Measurements from ENCODE around the gene FXYD7. TPM values are rescaled to one million over a fixed set of nuclear protein-coding genes. Genes with fewer than 3 reads are reported as not detected.

Gene FXYD7
- total and polyA plus RNA-seq, 2 of the 13 experiments (the other 11 are each of a cell fraction or from before 2014, with no cell fraction given), result 0.55 TPM; not detected in 1

DNA sequence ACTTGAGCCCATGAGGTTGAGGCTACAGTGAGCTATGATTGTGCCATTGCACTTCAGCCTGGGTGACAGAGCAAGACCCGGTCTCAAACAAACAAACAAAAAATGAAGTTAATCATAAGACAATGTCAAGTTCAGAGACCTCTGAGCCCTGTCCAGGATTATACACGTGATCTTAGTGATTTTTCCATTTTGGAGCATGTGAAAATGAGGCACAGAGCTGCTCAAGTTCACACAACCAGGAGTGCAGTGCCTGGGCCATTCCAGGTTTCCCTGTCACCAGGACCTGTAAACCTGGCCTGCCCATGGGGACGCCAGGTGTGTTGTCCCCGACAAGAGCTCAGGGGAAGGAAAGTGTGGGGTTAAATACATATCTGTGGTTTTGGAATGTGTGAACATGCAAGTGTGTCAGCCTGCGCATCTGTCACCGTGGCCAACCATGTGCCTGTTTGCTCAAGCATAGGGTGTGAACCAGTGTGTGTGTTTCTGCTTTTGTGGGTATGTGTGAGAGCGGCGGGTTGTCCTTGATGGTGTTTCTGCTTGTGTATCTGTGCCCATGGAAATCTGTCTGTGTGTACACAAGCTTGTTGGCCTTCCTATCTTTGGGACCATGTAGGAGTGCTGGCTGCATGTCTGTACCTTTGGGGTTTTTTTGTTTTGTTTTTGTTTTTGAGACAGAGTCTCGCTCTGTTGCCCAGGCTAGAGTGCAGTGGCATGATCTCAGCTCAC is 5.9 kb upstream of the FXYD7 start:
- in situ Hi-C loops (cut with HindIII; ENCODE audit: extremely low pct_ligation_motif_present, low pct_unique_long_range_greater_than_20kb), result loop anchor here (5.0 kb wide), 1 partner anchor 70 kb away; no protein-coding TSS in a partner anchor
- POLR2A ChIA-PET, result interaction anchor here (0.8 to 1.5 kb wide), 2 partner anchors 70 to 141 kb away, joined by 3 to 4 read pairs; no protein-coding TSS in a partner anchor
- WGBS (ENCODE audit: low lambda C conversion rate), result 10% methylated on average over 9 of the region's 9 CpGs
- Histone ChIP-seq H3K9me3 (ENCODE audit: low read length) (no peaks in the 10 kb centered on the region), H3K27me3 (ENCODE audit: control insufficient read depth in 1 of 2, insufficient read depth in 2 of 2, low read length in 2 of 2) (no peaks in the 10 kb centered on the region; a peak in 1 of 5 replicates), H3K9ac (ENCODE audit: insufficient read depth, low read depth, low read length) (peak overlapping the region; percentile 35), H3K4me2 (ENCODE audit: low read depth, low read length) (peak overlapping the region; percentile 100), H2AFZ (ENCODE audit: low read length) (no peak overlapping the region), H3K36me3 (replicated peaks in 1 of 2; ENCODE audit: control insufficient read depth in 1 of 2, insufficient read depth in 2 of 2, low read length in 2 of 2) (no peaks in the 10 kb centered on the region), H3K4me3 (replicated peaks in 1 of 3; ENCODE audit: insufficient read depth in 1 of 3, low read depth in 2 of 3, low read length in 3 of 3) (peak overlapping the region in 1 of 3 experiments; percentile 24; a peak in 2 of 6 replicates), H3K4me1 (ENCODE audit: insufficient read depth, low read length) (peaks cover 77% of the 10 kb centered on the region), H4K20me1 (ENCODE audit: insufficient read depth, low read length) (no peaks in the 10 kb centered on the region), H3K79me2 (ENCODE audit: insufficient read depth, low read length) (no peaks in the 10 kb centered on the region), H3K27ac (ENCODE audit: extremely low read length, insufficient read depth, low read length) (peak overlapping the region; percentile 59)
- DNase-seq (ENCODE audit: low spot score) (peak; percentile 68), FAIRE-seq (peak; percentile 56), ATAC-seq (peak; percentile 29)
- CTCF ChIA-PET (ENCODE audit: low intra/inter-chr PET ratio, low total read pairs), result no interaction called here
- no TSS peak for BruUV-seq (replicated peaks)
- intact Hi-C loops (cut with micrococcal nuclease; ENCODE audit: unreplicated experiment), result no loop called here
- TF ChIP-seq RBM39 (IDR thresholded peaks at IDR 0.05; ENCODE audit: low read depth, low read length, poor library complexity, severe bottlenecking), result no peak
- no peak for TF ChIP-seq ZNF207 (IDR thresholded peaks at IDR 0.05; ENCODE audit: borderline replicate concordance)
- no peak for TF ChIP-seq XBP1 (CRISPR knock-in tag; IDR thresholded peaks at IDR 0.05)
- TF ChIP-seq, protein P1, sequence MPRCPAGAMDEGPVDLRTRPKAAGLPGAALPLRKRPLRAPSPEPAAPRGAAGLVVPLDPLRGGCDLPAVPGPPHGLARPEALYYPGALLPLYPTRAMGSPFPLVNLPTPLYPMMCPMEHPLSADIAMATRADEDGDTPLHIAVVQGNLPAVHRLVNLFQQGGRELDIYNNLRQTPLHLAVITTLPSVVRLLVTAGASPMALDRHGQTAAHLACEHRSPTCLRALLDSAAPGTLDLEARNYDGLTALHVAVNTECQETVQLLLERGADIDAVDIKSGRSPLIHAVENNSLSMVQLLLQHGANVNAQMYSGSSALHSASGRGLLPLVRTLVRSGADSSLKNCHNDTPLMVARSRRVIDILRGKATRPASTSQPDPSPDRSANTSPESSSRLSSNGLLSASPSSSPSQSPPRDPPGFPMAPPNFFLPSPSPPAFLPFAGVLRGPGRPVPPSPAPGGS (CRISPR knock-in tag; IDR thresholded peaks at IDR 0.05), result no peak
- TF ChIP-seq KAT8 (CRISPR knock-in tag; IDR thresholded peaks at IDR 0.05), result no peak
- no peak for TF ChIP-seq JUNB (CRISPR knock-in tag; IDR thresholded peaks at IDR 0.05; ENCODE audit: borderline replicate concordance)
- no peak for TF ChIP-seq ZNF816 (CRISPR knock-in tag; IDR thresholded peaks at IDR 0.05; ENCODE audit: borderline replicate concordance)
- TF ChIP-seq ZNF513 (CRISPR knock-in tag; conservative IDR thresholded peaks at IDR 0.05), result no peak
- no peak for TF ChIP-seq ZBTB34 (CRISPR knock-in tag; IDR thresholded peaks at IDR 0.05)
- TF ChIP-seq, protein P2, sequence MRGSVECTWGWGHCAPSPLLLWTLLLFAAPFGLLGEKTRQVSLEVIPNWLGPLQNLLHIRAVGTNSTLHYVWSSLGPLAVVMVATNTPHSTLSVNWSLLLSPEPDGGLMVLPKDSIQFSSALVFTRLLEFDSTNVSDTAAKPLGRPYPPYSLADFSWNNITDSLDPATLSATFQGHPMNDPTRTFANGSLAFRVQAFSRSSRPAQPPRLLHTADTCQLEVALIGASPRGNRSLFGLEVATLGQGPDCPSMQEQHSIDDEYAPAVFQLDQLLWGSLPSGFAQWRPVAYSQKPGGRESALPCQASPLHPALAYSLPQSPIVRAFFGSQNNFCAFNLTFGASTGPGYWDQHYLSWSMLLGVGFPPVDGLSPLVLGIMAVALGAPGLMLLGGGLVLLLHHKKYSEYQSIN (CRISPR knock-in tag; IDR thresholded peaks at IDR 0.05; ENCODE audit: borderline replicate concordance), result no peak
- TF ChIP-seq FIP1L1 (IDR thresholded peaks at IDR 0.05; ENCODE audit: borderline replicate concordance, insufficient read depth, low read depth, low read length), result no peak
- peak; percentile 93 for TF ChIP-seq ARNTL (CRISPR knock-in tag; IDR thresholded peaks at IDR 0.05)
- no peak for TF ChIP-seq KLF12 (CRISPR knock-in tag; IDR thresholded peaks at IDR 0.05; ENCODE audit: borderline replicate concordance)

Measured in HepG2 (cell line).